GM12865 (cell line): Measurements from ENCODE around the gene SH3PXD2A.
"Not testable (repeated sequence)": the region's sequence is repeated elsewhere in the genome, so short reads cannot be mapped to it uniquely, and the experiment has no call there.

Source experiments
- DNase-seq: peaks from one replicate; pipeline ENCODE4 v3.0.0; 2010; ENCODE audit warnings: low read depth
- H3K4me3 ChIP-seq: 2 replicates; pipeline ENCODE4 v1.5.1; 2011; ENCODE audit warnings: mild to moderate bottlenecking, low read depth, low read length, control low read depth
- CTCF ChIP-seq: IDR thresholded peaks from 2 replicates; pipeline ENCODE4 v1.5.1; 2011; ENCODE audit warnings: low read length, control low read depth, low read depth, inconsistent platforms; ENCODE audit not compliant: insufficient read depth; ENCODE audit errors: missing control alignments

The SH3PXD2A gene

GRCh38 chr10:103851261-103851660 lies 4.1 kb downstream of the SH3PXD2A start:
- no peak for TF ChIP-seq CTCF
- no peak for DNase-seq
- H3K4me3 ChIP-seq, result no peak overlapping the region

- no peak for DNase-seq
- no peak for TF ChIP-seq CTCF
- H3K4me3 ChIP-seq, result no peak overlapping the region
These were observed 4.8 kb downstream of the SH3PXD2A start for GRCh38 chr10:103850572-103850895.

DNA sequence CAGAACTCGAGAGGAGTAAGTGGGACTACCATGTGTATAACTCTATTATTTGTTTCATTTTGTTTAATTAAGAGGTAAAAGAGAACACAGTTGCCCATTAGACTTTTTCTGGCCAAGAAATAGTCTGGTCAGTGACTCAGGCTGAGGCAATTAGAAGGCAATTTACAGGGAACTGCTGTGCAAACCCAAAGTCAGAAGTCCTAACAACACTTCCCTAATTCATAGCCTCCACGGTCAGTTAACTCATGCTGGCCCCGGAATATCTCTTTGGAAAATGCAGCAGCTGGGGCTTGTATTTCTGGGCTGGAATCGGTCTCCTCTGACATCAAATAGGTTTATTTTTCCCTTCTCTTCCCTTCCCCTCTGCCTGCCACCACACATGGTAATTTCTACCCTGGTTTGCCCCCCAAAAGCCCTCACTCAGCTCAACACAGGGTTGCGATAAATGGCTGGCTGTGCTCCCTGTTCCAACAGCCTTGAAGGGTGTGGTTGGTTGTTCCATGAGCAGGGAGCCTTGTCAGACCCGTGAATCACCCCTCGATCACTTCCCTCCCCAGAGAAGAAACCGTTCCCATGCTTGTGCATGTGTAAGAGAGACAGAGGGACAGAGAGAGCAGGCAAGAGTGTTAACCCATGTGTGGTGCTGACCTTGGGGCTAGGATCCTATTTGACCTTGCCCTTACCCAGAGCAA lies 5.3 kb downstream of the SH3PXD2A start:
- TF ChIP-seq CTCF, result no peak
- DNase-seq, result no peak
- H3K4me3 ChIP-seq, result no peak overlapping the region

GRCh38 chr10:103849212-103849877 lies 6.0 kb downstream of the SH3PXD2A start:
- no peak for TF ChIP-seq CTCF
- no peak for DNase-seq
- no peak overlapping the region for H3K4me3 ChIP-seq

DNA sequence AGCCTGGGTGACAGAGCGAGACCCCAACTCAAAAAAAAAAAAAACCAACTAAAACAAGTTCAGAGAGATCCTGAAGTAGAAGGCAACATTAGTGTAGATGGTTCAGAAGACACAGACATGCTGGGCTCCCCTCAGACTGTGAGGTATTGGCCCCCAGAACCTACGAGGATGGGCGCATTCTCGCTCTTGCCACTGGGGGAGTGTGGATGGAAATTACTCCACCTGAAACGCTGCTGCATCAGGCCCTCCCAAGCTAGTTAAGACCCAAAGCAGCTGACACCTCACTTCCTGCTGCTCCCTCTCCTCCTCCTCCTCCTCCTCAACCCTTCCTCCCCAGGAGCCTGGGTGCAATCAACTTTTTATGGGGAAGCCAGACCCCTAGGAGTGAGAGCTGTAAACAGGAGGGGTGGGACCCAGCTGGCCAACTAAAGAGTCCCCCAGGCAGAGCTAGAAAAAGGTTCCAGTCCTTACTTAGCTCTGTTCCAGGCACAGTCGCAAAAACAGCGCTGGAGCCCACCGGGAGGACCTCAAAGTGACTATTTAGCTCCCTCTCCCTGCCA lies 7.4 kb downstream of the SH3PXD2A start:
- no peak for DNase-seq
- no peak for TF ChIP-seq CTCF
- no peak overlapping the region for H3K4me3 ChIP-seq

DNA sequence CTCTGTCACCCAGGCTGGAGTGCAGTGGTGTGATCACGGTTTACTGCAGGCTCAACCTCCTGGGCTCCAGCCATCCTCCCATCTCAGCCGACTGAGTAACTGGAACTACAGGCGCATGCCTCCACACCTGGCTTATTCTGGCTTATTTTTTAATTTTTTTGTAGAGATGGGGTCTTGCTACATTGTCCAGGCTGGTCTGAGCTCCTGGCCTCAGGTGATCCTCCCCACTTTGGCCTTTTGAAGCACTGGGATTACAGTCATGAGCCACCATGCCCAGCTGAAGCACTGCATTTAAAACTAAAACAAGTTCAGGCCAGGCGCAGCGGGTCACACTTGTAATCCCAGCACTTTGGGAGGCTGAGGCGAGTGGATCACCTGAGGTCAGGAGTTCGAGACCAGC lies 8.0 kb downstream of the SH3PXD2A start:
- DNase-seq, result no peak
- no peak for TF ChIP-seq CTCF
- H3K4me3 ChIP-seq, result no peak overlapping the region

DNA sequence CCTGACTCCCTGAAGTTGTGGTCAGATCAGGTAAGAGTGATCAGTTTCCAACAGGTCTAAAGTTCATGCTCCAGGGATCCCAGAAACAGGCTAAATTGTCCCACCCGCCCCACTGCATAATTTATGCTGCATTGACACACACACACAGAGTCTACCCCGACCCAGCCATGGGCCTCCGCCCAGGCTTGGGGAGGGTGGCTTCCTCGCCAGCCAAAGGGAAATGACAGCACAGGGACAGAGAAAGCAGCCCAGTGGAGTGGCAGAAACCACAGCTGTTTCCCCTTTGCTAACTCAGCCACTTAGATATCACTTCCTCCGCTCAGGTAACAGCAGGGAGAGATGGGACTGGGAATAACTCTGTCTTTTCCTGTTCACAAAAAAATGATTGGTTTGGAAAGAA lies 9.4 kb downstream of the SH3PXD2A start:
- no peak for TF ChIP-seq CTCF
- H3K4me3 ChIP-seq, result no peak overlapping the region

GRCh38 chr10:103845346-103845745 lies 10.0 kb downstream of the SH3PXD2A start:
- not testable (repeated sequence) for H3K4me3 ChIP-seq, DNase-seq

More for the DNA sequence above, 9.4 kb downstream of the SH3PXD2A start:
- peak; percentile 22 for DNase-seq
